ENCODE measurements around the gene ZNF599. TPM values are rescaled to one million over a fixed set of nuclear protein-coding genes. Genes with fewer than 3 reads are reported as not detected.

The ZNF599 gene
- total and polyA plus RNA-seq, 2 experiments from 2014 or later: 3.6 to 6.0 TPM

DNA sequence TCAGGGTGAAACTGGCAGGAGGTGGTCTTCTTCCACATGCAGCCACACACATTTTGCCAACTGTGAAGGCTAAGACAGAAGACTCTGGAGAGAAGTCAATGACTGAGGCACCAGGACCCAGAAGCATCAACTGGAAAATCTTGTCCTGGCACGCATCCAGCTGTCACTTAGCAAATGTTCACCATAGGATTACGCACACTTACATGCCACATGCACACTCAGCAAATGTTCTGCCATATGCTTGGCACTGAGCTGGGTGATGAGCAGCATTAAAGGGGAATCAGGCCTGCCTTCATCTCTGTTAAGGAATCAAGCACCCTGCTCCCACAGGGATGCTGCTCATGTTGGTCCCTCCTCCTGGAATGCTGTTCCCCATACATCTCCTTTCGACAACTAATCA, 5.1 kb downstream of the ZNF599 start:
- Mint-ChIP-seq H3K9me3 (peaks cover 24% of the 10 kb centered on the region), H3K27me3 (ENCODE audit: insufficient read depth, low read depth, poor library complexity) (peaks cover 3% of the 10 kb centered on the region), H3K27ac (no peak overlapping the region), H3K36me3 (ENCODE audit: low read depth) (peaks cover 50% of the 10 kb centered on the region), H3K4me3 (no peak overlapping the region), H3K4me1 (peaks cover 8% of the 10 kb centered on the region)
- TF ChIP-seq NANOG (IDR thresholded peaks at IDR 0.05; ENCODE audit: borderline replicate concordance): no peak
- no peak for TF ChIP-seq CREB1 (CRISPR knock-in tag; IDR thresholded peaks at IDR 0.05; ENCODE audit: low read depth)
- no peak for TF ChIP-seq ZNF114 (CRISPR knock-in tag; IDR thresholded peaks at IDR 0.05)
- TF ChIP-seq, protein P1, sequence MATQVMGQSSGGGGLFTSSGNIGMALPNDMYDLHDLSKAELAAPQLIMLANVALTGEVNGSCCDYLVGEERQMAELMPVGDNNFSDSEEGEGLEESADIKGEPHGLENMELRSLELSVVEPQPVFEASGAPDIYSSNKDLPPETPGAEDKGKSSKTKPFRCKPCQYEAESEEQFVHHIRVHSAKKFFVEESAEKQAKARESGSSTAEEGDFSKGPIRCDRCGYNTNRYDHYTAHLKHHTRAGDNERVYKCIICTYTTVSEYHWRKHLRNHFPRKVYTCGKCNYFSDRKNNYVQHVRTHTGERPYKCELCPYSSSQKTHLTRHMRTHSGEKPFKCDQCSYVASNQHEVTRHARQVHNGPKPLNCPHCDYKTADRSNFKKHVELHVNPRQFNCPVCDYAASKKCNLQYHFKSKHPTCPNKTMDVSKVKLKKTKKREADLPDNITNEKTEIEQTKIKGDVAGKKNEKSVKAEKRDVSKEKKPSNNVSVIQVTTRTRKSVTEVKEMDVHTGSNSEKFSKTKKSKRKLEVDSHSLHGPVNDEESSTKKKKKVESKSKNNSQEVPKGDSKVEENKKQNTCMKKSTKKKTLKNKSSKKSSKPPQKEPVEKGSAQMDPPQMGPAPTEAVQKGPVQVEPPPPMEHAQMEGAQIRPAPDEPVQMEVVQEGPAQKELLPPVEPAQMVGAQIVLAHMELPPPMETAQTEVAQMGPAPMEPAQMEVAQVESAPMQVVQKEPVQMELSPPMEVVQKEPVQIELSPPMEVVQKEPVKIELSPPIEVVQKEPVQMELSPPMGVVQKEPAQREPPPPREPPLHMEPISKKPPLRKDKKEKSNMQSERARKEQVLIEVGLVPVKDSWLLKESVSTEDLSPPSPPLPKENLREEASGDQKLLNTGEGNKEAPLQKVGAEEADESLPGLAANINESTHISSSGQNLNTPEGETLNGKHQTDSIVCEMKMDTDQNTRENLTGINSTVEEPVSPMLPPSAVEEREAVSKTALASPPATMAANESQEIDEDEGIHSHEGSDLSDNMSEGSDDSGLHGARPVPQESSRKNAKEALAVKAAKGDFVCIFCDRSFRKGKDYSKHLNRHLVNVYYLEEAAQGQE (IDR thresholded peaks at IDR 0.05; ENCODE audit: unreplicated experiment): no peak
- TF ChIP-seq, protein P2, sequence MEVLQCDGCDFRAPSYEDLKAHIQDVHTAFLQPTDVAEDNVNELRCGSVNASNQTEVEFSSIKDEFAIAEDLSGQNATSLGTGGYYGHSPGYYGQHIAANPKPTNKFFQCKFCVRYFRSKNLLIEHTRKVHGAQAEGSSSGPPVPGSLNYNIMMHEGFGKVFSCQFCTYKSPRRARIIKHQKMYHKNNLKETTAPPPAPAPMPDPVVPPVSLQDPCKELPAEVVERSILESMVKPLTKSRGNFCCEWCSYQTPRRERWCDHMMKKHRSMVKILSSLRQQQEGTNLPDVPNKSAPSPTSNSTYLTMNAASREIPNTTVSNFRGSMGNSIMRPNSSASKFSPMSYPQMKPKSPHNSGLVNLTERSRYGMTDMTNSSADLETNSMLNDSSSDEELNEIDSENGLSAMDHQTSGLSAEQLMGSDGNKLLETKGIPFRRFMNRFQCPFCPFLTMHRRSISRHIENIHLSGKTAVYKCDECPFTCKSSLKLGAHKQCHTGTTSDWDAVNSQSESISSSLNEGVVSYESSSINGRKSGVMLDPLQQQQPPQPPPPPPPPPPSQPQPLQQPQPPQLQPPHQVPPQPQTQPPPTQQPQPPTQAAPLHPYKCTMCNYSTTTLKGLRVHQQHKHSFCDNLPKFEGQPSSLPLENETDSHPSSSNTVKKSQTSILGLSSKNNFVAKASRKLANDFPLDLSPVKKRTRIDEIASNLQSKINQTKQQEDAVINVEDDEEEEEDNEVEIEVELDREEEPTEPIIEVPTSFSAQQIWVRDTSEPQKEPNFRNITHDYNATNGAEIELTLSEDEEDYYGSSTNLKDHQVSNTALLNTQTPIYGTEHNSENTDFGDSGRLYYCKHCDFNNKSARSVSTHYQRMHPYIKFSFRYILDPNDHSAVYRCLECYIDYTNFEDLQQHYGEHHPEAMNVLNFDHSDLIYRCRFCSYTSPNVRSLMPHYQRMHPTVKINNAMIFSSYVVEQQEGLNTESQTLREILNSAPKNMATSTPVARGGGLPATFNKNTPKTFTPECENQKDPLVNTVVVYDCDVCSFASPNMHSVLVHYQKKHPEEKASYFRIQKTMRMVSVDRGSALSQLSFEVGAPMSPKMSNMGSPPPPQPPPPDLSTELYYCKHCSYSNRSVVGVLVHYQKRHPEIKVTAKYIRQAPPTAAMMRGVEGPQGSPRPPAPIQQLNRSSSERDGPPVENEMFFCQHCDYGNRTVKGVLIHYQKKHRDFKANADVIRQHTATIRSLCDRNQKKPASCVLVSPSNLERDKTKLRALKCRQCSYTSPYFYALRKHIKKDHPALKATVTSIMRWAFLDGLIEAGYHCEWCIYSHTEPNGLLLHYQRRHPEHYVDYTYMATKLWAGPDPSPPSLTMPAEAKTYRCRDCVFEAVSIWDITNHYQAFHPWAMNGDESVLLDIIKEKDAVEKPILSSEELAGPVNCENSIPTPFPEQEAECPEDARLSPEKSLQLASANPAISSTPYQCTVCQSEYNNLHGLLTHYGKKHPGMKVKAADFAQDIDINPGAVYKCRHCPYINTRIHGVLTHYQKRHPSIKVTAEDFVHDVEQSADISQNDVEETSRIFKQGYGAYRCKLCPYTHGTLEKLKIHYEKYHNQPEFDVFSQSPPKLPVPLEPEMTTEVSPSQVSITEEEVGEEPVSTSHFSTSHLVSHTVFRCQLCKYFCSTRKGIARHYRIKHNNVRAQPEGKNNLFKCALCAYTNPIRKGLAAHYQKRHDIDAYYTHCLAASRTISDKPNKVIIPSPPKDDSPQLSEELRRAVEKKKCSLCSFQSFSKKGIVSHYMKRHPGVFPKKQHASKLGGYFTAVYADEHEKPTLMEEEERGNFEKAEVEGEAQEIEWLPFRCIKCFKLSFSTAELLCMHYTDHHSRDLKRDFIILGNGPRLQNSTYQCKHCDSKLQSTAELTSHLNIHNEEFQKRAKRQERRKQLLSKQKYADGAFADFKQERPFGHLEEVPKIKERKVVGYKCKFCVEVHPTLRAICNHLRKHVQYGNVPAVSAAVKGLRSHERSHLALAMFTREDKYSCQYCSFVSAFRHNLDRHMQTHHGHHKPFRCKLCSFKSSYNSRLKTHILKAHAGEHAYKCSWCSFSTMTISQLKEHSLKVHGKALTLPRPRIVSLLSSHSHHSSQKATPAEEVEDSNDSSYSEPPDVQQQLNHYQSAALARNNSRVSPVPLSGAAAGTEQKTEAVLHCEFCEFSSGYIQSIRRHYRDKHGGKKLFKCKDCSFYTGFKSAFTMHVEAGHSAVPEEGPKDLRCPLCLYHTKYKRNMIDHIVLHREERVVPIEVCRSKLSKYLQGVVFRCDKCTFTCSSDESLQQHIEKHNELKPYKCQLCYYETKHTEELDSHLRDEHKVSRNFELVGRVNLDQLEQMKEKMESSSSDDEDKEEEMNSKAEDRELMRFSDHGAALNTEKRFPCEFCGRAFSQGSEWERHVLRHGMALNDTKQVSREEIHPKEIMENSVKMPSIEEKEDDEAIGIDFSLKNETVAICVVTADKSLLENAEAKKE (CRISPR knock-in tag; IDR thresholded peaks at IDR 0.05): no peak
- TF ChIP-seq JUNB (IDR thresholded peaks at IDR 0.05; ENCODE audit: unreplicated experiment): no peak
- TF ChIP-seq, protein P3, sequence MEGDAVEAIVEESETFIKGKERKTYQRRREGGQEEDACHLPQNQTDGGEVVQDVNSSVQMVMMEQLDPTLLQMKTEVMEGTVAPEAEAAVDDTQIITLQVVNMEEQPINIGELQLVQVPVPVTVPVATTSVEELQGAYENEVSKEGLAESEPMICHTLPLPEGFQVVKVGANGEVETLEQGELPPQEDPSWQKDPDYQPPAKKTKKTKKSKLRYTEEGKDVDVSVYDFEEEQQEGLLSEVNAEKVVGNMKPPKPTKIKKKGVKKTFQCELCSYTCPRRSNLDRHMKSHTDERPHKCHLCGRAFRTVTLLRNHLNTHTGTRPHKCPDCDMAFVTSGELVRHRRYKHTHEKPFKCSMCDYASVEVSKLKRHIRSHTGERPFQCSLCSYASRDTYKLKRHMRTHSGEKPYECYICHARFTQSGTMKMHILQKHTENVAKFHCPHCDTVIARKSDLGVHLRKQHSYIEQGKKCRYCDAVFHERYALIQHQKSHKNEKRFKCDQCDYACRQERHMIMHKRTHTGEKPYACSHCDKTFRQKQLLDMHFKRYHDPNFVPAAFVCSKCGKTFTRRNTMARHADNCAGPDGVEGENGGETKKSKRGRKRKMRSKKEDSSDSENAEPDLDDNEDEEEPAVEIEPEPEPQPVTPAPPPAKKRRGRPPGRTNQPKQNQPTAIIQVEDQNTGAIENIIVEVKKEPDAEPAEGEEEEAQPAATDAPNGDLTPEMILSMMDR (conservative IDR thresholded peaks at IDR 0.05; ENCODE audit: low read depth in 2 of 2): no peak
- TF ChIP-seq ZNF331 (CRISPR knock-in tag; IDR thresholded peaks at IDR 0.05; ENCODE audit: low read depth): no peak
- no peak for TF ChIP-seq STAT1 (IDR thresholded peaks at IDR 0.05; ENCODE audit: unreplicated experiment)
- no peak for TF ChIP-seq EZH2phosphoT487 (IDR thresholded peaks at IDR 0.05; ENCODE audit: unreplicated experiment)
- no peak for TF ChIP-seq EZH2 (IDR thresholded peaks at IDR 0.05; ENCODE audit: low read depth, unreplicated experiment)
- TF ChIP-seq ETS1 (IDR thresholded peaks at IDR 0.05): no peak
- TF ChIP-seq POLR2AphosphoS5 (IDR thresholded peaks at IDR 0.05; ENCODE audit: low read depth): no peak
- Histone ChIP-seq H3K4me1 (ENCODE audit: insufficient read depth) (no peaks in the 10 kb centered on the region), H3K27me3 (ENCODE audit: insufficient read depth) (peaks cover 7% of the 10 kb centered on the region; the same call in 1 of the 2 replicates), H3K27ac (ENCODE audit: low read depth) (no peak overlapping the region), H2AFZ (no peak overlapping the region), H3K4me2 (no peak overlapping the region), H3K4me3 (no peak overlapping the region), H3K9me2 (ENCODE audit: insufficient read depth) (no peaks in the 10 kb centered on the region), H4K20me1 (replicated peaks; ENCODE audit: insufficient read depth) (no peaks in the 10 kb centered on the region), H3K79me2 (replicated peaks; ENCODE audit: insufficient read depth) (no peaks in the 10 kb centered on the region), H3F3A (replicated peaks; ENCODE audit: low read depth) (no peaks in the 10 kb centered on the region), H3K36me3 (ENCODE audit: insufficient read depth) (peaks cover 12% of the 10 kb centered on the region; the same call in 1 of the 2 replicates)
- no peak for DNase-seq (ENCODE audit: low spot score)
- no peak for ATAC-seq

All from GM23338 (cell line).